SK-N-SH (cell line): ENCODE data around the gene MTREX. TPM values are rescaled to one million over a fixed set of nuclear protein-coding genes. Genes with fewer than 3 reads are reported as not detected.
A peak's percentile ranks its signal among the peaks of the same experiment; 100 is the strongest.

Experiments
- CTCF ChIA-PET: fragments of 300-600, 350-600 bp; formaldehyde crosslinking; extraction: SDS; loops from one replicate; lab custom pipeline; 2021; lab: Yijun Ruan, JAX
- POLR2A ChIA-PET: fragments of 350-600 bp; sonication (Branson Sonifier 250); formaldehyde crosslinking; extraction: SDS; loops from one replicate; lab custom pipeline; 2020; ENCODE audit warnings: antibody characterized with exemption, inconsistent platforms; lab: Yijun Ruan, JAX
- DNase-seq: peaks from one replicate; pipeline ENCODE4 v3.0.0; 2012
- H2AFZ ChIP-seq: fragments of 200-600 bp; sonication (generic); 2 replicates; pipeline ENCODE4 v1.8.1; 2016; ENCODE audit warnings: antibody characterized with exemption, mild to moderate bottlenecking, low read depth
- H3F3A ChIP-seq: fragments of 200-600 bp; sonication (generic); replicated peaks from 2 replicates; pipeline ENCODE3; 2016; ENCODE audit warnings: antibody characterized with exemption, mild to moderate bottlenecking; ENCODE audit not compliant: insufficient read depth
- H3K27ac ChIP-seq, 2 experiments: fragments of 200-500 bp in 1 of 2; fragments of 200-600 bp in 1 of 2; sonication (Bioruptor generic) in 1 of 2; sonication (generic), shearing (Covaris generic) in 1 of 2; 2 replicates each; pipeline versions ENCODE4 v1.5.1 to v1.6.1; 2014 to 2016; ENCODE audit warnings: low read depth in 2 of 2, inconsistent platforms in 1 of 2, low read length in 1 of 2, mild to moderate bottlenecking in 1 of 2, mixed read lengths in 1 of 2
- H3K27me3 ChIP-seq: fragments of 200-600 bp; sonication (generic), shearing (Covaris generic); 2 replicates; pipeline ENCODE4 v1.6.1; 2016; ENCODE audit warnings: mixed run types; ENCODE audit not compliant: insufficient read depth
- H3K36me3 ChIP-seq, 2 experiments: fragments of 200-500 bp in 1 of 2; fragments of 200-600 bp in 1 of 2; sonication (Bioruptor generic) in 1 of 2; sonication (generic) in 1 of 2; replicated peaks in 1 of 2; 2 replicates each; pipeline versions ENCODE3 to v1.5.1; 2014 to 2016; ENCODE audit warnings: low read length in 1 of 2, mild to moderate bottlenecking in 1 of 2; ENCODE audit not compliant: insufficient read depth in 2 of 2, control insufficient read depth in 1 of 2
- H3K4me1 ChIP-seq, 2 experiments: fragments of 200-500 bp in 1 of 2; fragments of 200-600 bp in 1 of 2; sonication (Bioruptor generic) in 1 of 2; sonication (generic), shearing (Covaris generic) in 1 of 2; 2 replicates each; pipeline versions ENCODE4 v1.5.1 to v1.6.1; 2014 to 2016; ENCODE audit warnings: low read depth in 1 of 2, low read length in 1 of 2, mixed run types in 1 of 2; ENCODE audit not compliant: insufficient read depth in 2 of 2, control insufficient read depth in 1 of 2
- H3K4me2 ChIP-seq: fragments of 200-600 bp; sonication (generic), shearing (Covaris generic); 2 replicates; pipeline ENCODE4 v1.6.1; 2017; ENCODE audit warnings: mixed run types
- H3K4me3 ChIP-seq, 2 experiments: fragments of 200-500 bp in 1 of 2; fragments of 200-600 bp in 1 of 2; sonication (Bioruptor generic) in 1 of 2; sonication (generic), shearing (Covaris generic) in 1 of 2; 2 replicates each; pipeline versions ENCODE4 v1.5.1 to v1.8.1; 2014 to 2016; ENCODE audit warnings: low read depth in 2 of 2, inconsistent platforms in 1 of 2, low read length in 1 of 2, mild to moderate bottlenecking in 1 of 2, mixed read lengths in 1 of 2, moderate library complexity in 1 of 2
- H3K79me2 ChIP-seq: fragments of 200-600 bp; sonication (generic); 2 replicates; pipeline ENCODE4 v1.8.1; 2017; ENCODE audit warnings: mild to moderate bottlenecking; ENCODE audit not compliant: insufficient read depth
- H3K9ac ChIP-seq: fragments of 200-600 bp; sonication (generic); 2 replicates; pipeline ENCODE4 v1.6.1; 2017; ENCODE audit warnings: mixed run types
- H3K9me2 ChIP-seq: fragments of 200-600 bp; sonication (generic); 2 replicates; pipeline ENCODE4 v1.6.1; 2017; ENCODE audit warnings: mixed run types
- H3K9me3 ChIP-seq: fragments of 200-600 bp; sonication (generic); 2 replicates; pipeline ENCODE4 v1.6.1; 2017; ENCODE audit warnings: mixed run types, mild to moderate bottlenecking, moderate library complexity
- H4K20me1 ChIP-seq: fragments of 200-600 bp; sonication (generic); 2 replicates; pipeline ENCODE4 v1.6.1; 2017; ENCODE audit warnings: mild to moderate bottlenecking, mixed run types; ENCODE audit not compliant: insufficient read depth
- CHD2 ChIP-seq: fragments of 150-350 bp; IDR thresholded peaks from 2 replicates; pipeline ENCODE4 v1.6.1; 2018; ENCODE audit warnings: low read length; ENCODE audit not compliant: partially characterized antibody
- ELF1 ChIP-seq: IDR thresholded peaks from 2 replicates; pipeline ENCODE4 v1.4.0; 2012
- EP300 ChIP-seq, 2 experiments: IDR thresholded peaks; 2 replicates each; pipeline versions ENCODE4 v1.4.0 to v1.6.1; 2012; ENCODE audit warnings: borderline replicate concordance in 1 of 2, low read depth in 1 of 2, low read length in 1 of 2
- FOXJ3 ChIP-seq: sonication (generic); formaldehyde crosslinking; IDR thresholded peaks from 2 replicates; pipeline ENCODE4 v1.5.1; 2020; ENCODE audit warnings: mild to moderate bottlenecking, missing genetic modification reagents
- GABPA ChIP-seq: IDR thresholded peaks from 2 replicates; pipeline ENCODE4 v1.4.0; 2012; ENCODE audit warnings: low read depth, mild to moderate bottlenecking
- GATA2 ChIP-seq: sonication (generic); formaldehyde crosslinking; IDR thresholded peaks from 2 replicates; pipeline ENCODE4 v1.5.0; 2020; ENCODE audit warnings: mild to moderate bottlenecking, missing genetic modification reagents
- IRF3 ChIP-seq: fragments of 150-350 bp; IDR thresholded peaks from 2 replicates; pipeline ENCODE4 v1.6.1; 2016; ENCODE audit warnings: mild to moderate bottlenecking, low read depth, low read length
- JUND ChIP-seq: IDR thresholded peaks from 2 replicates; pipeline ENCODE4 v1.4.0; 2012
- MAX ChIP-seq: IDR thresholded peaks from 2 replicates; pipeline ENCODE4 v1.4.0; 2012; ENCODE audit warnings: low read depth
- MEF2A ChIP-seq: IDR thresholded peaks from 2 replicates; pipeline ENCODE4 v1.4.0; 2012; ENCODE audit warnings: low read depth, borderline replicate concordance
- MXI1 ChIP-seq: IDR thresholded peaks from 2 replicates; pipeline ENCODE4 v1.6.1; 2012; ENCODE audit warnings: mild to moderate bottlenecking, low read depth, low read length, improper control_type of control experiment
- NFIC ChIP-seq: IDR thresholded peaks from 2 replicates; pipeline ENCODE4 v1.4.0; 2012; ENCODE audit warnings: borderline replicate concordance
- PBX3 ChIP-seq: IDR thresholded peaks from 2 replicates; pipeline ENCODE4; 2012
- RAD21 ChIP-seq: IDR thresholded peaks from 2 replicates; pipeline ENCODE4 v1.6.1; 2012; ENCODE audit warnings: mild to moderate bottlenecking, low read length
- RCOR1 ChIP-seq: fragments of 150-350 bp; IDR thresholded peaks from 2 replicates; pipeline ENCODE4 v1.6.1; 2017; ENCODE audit warnings: antibody characterized with exemption, low read length
- RFX5 ChIP-seq: IDR thresholded peaks from 2 replicates; pipeline ENCODE4 v1.6.1; 2012; ENCODE audit warnings: mild to moderate bottlenecking, improper control_type of control experiment, low read length
- RXRA ChIP-seq: IDR thresholded peaks from 2 replicates; pipeline ENCODE4 v1.4.0; 2012; ENCODE audit warnings: low read depth, mild to moderate bottlenecking, borderline replicate concordance
- SMC3 ChIP-seq: IDR thresholded peaks from 2 replicates; pipeline ENCODE4 v1.6.1; 2012; ENCODE audit warnings: low read depth, low read length, improper control_type of control experiment
- TEAD4 ChIP-seq: IDR thresholded peaks from 2 replicates; pipeline ENCODE4 v1.4.0; 2012; ENCODE audit warnings: mild to moderate bottlenecking, borderline replicate concordance; ENCODE audit not compliant: insufficient read depth
- USF2 ChIP-seq: fragments of 150-350 bp; IDR thresholded peaks from 2 replicates; pipeline ENCODE4 v1.6.1; 2017; ENCODE audit warnings: antibody characterized with exemption, low read length, low read depth, borderline replicate concordance
- ZBTB33 ChIP-seq: IDR thresholded peaks from 2 replicates; pipeline ENCODE4 v1.4.0; 2012; ENCODE audit warnings: low read depth, borderline replicate concordance
- polyA plus RNA-seq, 3 experiments: library from polyadenylated mRNA; depleted of rRNA; stranded (reverse); fragments of >200 nt; gene quantifications; 2 replicates each; pipeline ENCODE4 v1.2.3, GENCODE V29; 2012

Gene MTREX
- polyA plus RNA-seq, 1 of the 3 experiments (the other 2 are of a cell fraction), result 11.2 TPM

DNA sequence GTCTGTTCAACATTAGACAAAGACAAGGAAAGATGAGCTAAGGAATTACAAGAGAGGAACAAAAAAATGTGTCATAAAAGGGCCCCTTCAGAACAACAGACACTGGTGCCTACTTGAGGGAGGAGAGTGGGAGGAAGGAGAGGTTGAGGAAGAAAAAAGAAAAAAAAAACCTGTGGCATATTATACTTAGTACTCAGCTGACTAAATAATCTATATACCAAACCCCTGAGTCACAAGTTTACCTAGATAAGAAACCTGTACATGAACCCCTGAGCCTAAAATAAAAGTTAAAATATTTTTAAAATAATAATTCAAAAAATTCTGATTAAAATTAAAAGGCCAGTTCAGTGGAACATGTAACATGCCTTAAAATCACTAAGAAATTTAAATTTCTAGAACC is 107.3 kb downstream of the MTREX start (continued):
- TF ChIP-seq USF2 (no peak), PBX3 (no peak), TEAD4 (no peak), FOXJ3 (CRISPR knock-in tag) (no peak), JUND (no peak)

DNA sequence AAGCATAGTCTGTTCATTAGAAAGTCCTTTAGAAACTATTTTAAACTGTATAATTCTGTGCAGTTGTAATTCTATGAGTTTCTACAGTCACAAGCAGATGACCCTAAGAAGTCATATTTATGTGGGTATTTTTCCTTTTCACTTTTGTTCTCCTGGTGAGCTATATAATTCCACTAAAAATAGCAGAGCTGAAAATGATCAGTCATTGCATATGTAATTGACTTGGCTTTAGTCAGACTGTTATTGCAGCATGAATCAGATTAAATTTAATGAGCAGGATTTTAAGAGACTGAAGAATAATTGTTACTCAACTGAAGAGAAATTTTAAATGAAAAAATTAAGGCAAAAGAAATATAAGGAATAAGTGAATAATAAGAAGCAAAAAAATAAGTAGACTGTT is 108.5 kb downstream of the MTREX start:
- no peaks in the 10 kb centered on the region for H4K20me1 ChIP-seq
- H2AFZ ChIP-seq, result no peak overlapping the region
- H3K4me2 ChIP-seq, result no peak overlapping the region
- H3K4me3 ChIP-seq, result no peak overlapping the region
- no peaks in the 10 kb centered on the region for H3K9me3 ChIP-seq
- H3K36me3 ChIP-seq, result peaks cover 24 to 33% of the 10 kb centered on the region in 2 experiments
- H3K27me3 ChIP-seq, result no peaks in the 10 kb centered on the region
- H3K79me2 ChIP-seq, result peaks cover 1% of the 10 kb centered on the region; the same call in 1 of the 2 replicates
- TF ChIP-seq RFX5 (no peak), IRF3 (no peak), TEAD4 (no peak), GABPA (no peak), MAX (no peak), SMC3 (no peak), MEF2A (no peak), RAD21 (no peak), JUND (no peak), RCOR1 (no peak), PBX3 (no peak), CHD2 (no peak), MXI1 (no peak), ELF1 (no peak), ZBTB33 (no peak), EP300 (IDR thresholded peaks at IDR 0.05; ENCODE audit: borderline replicate concordance in 1 of 2, low read depth in 1 of 2, low read length in 1 of 2) (no peak), NFIC (no peak), GATA2 (CRISPR knock-in tag) (no peak), RXRA (no peak)
- no peaks in the 10 kb centered on the region for H3K9me2 ChIP-seq
- H3F3A ChIP-seq, result peaks cover 36% of the 10 kb centered on the region
- no peak overlapping the region for H3K9ac ChIP-seq
- ChIA-PET POLR2A (no interaction called here), CTCF (interaction anchor here (1.0 kb wide), 1 partner anchor 275 kb away, joined by 3 read pairs; no protein-coding TSS in a partner anchor)
- DNase-seq, result no peak
- peaks cover 13 to 16% of the 10 kb centered on the region in 2 experiments for H3K4me1 ChIP-seq
- peak overlapping the region in 1 of 2 experiments; percentile 37; a peak in 2 of 4 replicates for H3K27ac ChIP-seq
